ENCODE data around the gene IL15.
"Not testable (repeated sequence)": the region's sequence is repeated elsewhere in the genome, so short reads cannot be mapped to it uniquely, and the experiment has no call there.

IL15 gene

DNA sequence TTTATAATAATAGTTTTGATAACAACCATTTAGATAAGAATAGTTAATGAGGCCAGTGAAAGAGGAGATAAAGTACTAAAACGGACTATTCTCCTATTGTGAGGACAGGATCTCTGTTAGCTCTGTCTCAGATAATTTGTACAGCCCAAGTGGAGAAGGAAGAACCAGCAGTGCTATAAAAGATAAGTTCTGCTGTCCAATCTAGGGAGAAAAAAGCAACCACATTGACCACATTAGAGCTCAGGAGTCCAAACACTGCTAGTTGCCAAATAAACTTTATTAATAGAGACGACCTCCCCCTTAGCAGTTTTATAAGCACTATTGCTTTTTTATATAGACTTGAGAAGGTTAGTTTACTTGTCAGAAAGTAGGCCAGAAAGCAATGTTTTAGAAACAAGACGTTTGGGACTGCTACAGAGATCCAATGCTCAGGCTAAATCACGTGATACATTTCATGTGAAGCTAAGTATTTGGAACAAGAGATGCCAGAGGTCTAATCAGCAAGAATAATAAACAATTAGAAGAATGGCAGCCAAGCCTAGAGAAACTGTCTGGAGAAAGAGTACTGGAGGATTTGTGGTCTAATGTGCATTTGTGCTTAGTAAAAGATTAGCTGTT lies 15.9 kb downstream of the IL15 start:
- DNase-seq: no peak

DNA sequence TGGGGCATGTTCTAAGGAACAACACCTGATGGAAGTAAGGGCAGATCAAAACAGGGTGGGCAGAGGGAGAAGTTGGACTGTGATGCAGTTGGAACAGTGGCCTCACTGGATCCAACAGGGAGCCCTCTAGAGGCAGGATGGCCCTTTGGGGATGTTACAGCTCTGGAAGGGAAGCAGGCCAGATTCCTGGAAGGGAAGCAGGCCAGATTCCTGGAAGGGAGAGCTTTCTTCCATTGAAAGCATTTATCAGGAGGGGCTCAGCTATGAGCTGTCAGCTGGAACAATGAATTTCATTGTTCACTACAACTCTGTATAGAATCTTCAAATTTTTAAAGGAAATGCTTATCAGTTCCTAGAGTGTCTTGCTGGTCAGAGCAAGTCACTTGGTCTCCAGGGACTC lies 17.7 kb downstream of the IL15 start:
- peak; percentile 89 for DNase-seq

DNA sequence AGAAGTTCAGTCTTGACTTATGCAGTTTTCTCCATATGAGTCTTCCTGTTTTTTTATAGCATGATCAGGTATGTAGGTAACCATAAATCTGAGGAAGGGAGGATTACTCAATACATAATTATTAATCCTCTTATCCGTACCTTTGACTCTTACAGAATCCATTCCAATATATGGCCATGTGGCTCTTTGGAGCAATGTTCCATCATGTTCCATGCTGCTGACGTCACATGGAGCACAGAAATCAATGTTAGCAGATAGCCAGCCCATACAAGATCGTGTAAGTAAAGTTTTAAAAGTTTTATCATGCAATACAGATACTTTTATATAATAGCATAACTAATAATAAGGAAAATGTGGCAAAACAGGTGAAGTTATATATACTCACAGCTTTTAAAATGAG lies 19.6 kb downstream of the IL15 start:
- no peak for DNase-seq

DNA sequence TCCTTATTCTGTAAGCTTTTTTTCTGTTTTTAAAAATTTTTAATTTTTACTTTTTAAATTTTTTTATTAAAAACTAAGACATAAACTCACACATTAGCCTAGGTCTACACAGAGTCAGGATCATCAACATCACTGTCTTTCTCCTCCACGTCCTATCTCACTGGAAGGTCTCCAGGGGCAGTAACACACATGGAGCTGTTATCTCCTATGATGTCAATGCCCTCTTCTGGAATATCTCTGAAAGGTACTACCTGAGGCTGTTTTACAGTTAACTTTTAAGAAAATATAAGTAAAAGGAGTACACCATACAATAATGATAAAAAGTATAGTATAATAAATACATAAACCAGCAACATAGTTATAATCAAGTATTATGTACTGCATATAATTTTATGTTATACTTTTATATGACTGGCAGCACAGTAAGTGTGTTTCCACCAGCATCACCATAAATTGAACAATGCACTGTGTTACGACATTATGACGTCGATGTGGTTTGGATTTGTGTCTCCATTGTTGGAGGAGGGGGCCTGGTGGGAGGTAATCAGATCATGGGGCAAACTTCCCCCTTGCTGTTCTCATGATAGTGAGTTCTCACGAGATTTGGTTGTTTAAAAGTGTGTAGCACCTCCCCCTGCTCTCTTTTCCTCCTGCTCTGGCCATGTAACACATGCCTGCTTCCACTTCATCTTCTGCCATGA lies 21.3 kb downstream of the IL15 start:
- no peak for DNase-seq

DNA sequence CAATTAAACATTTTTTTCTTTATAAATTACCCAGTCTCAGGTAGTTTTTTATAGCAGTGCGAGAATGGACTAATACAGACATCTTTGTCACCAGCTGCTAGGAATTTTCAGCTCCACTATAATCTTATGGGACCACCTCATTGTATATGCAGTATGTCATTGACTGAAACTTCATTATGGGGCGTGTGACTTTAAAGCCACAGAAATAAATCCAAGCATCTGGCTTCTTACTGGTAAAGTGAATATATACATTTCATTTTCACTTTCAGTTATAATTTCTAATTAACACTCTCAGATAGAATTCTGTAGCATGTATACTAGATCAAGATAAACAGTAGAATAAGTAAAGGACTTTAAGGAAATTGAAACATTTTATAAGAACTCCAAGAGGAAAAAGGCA lies 21.9 kb downstream of the IL15 start:
- no peak for DNase-seq

DNA sequence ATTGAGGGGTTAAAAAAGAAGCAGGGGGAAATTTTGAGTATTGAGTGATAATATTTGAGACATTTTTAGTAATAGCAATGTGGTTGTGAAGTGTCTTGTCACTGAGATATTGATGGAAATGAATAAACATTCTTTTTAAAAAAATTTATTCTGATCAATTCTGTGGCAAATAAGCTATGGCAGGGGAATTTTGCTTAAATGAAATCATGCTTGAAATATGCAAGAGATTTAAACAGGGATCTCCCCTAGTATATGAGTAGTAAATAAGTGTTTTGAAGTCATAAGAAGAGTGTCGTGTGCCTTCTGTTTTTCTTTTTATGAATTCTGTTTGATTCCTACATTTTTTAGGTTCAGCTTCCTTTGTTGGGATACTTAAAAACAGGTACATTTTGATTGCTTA lies 23.2 kb downstream of the IL15 start:
- no peak for DNase-seq

DNA sequence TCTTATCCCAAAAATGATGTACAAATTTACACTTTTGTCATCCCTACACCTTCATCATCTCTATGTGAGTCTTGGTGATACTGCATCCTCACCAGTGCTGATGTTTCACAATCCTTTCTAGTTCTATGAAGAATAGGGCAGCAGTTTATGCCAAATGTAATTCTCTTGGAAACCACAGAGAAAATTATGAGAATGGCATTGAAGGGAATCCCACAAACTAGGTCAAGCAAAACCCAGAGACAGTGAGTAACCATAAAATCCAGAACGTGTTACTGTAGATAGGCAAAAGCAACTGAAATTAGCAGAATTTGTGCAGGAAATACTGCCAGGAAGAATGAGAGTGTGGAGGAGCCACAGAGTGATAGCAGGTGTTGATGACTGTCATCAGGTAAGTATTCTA lies 24.5 kb downstream of the IL15 start:
- DNase-seq: no peak

DNA sequence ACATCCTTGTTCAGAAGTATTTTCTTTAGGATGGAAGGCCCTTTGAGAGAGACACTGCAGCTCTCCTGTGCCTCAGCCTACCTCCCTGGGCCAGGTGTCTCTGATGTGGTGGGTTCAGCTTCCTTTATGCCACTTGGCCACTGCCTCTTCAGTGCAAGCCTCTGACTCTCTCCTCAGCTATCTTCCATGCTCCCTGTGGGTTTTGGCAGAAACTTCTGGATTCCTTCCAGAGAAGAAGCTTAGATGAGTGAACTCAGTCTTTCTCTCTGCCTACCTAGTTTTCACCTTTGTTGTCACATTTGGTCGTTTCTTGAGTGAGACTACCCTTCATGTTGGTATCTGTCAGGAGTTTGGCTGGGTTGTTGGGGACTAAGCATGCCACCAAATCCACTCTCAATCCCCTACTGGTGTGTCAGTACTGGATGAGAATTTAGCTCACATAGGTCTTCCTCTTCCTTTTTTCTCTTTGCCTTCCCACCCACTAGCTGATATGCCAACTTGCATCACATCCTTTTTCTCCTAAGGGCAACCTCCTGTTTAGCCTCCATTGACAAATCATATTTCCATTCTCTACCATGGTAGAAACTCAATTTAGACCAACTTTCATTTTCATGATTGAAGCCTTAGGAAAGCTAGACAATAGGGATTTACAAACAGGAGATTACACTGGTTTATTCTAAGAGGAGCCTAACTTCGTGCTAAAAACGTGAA lies 32.0 kb downstream of the IL15 start:
- DNase-seq: no peak

DNA sequence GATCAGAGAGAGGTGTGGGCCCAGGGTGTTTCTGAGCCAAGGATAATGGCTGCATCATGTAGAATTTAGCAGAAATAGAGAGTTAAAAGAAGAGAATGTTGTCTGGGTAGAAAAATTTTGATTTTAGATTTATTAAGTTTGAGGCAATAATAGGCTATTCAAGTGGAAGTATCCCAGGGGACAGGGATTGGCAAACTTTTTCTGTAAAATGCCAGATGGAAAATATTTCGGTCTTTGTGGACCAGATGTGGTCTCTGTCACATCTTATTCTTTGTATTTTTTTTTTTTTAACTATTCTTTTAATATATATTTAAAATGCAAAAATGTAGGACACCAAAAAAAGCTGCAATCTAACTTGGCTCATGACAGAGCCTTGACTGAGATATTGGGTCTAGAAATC lies 33.1 kb downstream of the IL15 start:
- no peak for DNase-seq

DNA sequence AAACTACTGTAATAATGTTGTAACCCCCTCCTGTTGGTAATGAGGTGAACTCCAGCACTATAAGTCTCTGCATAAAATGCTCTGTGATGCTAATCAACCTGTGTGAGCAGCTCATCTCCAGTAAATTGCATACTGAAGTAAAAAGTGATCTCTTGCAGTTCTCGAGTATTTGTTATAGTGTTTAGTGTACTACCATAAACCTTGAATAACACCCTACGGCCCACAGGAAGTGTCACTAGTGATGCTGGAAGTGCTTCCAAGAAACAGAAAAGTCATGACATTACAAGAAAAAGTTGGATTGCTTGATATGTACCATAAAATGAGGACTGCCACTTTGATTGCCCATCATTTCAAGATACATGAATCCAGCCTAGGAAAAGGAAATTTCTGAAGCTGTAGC lies 39.0 kb downstream of the IL15 start:
- no peak for DNase-seq

DNA sequence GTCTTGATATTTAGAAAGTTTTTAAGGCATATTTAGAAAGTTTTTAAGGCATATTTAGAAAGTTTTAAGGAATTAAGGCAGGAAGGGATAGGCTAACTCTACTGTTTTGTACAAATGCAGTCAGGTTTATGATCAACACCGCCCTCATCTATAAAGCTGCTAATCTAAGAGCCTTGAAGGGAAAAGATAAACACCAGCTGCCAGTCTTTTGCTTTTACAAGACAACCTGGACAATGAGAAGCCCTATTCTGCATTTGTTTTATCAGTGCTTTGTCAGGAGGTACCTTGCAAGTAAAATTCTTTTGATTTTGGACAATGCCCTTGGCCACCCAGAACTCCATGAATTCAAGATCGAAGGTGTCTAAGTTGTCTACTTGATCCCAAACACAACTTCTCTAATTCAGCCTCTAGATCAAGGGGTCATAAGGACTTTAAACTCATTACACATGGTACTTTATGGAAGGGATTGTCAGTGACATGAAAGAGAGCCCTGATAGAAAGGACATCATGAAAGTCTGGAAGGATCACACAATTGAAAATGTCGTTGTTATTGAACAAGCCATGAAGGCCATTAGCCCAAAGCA lies 39.8 kb downstream of the IL15 start:
- no peak for DNase-seq

DNA sequence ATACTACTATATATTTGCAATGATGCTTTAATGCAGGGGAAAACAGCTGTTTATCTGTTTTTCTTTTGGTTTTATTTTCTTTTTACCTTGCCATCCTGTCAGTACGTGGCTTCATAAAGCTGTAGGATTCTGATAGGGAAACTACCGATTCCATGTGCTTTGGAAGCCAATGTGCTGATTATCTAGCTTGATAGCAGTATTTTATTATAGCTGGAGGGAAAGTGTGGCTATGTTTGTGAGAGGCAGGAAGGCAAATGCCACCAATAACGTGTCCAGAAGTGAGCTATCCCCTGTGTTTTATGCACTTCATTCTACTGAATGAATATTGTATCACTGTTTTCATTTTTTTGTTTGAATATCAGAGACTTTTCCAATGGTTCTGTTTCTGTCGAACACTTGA lies 43.7 kb downstream of the IL15 start:
- DNase-seq: no peak

DNA sequence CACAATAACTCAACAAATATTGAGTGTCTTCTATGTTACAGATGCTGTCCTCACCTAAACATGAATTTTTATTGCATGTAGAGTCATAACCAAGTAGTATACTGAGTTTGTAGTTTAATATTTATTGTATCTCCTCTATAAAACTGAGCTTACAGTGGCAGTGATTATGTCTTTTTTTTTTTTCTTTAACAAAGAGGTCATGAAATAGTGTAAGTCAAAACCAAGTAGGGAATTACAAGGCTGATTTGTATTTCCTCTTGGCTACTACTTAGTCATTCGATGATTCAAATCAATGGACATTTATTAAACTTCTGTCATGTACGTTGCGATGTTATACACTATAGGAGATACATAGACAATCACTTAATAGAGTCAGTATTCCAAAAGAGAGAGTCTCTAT lies 48.4 kb downstream of the IL15 start:
- DNase-seq: no peak

DNA sequence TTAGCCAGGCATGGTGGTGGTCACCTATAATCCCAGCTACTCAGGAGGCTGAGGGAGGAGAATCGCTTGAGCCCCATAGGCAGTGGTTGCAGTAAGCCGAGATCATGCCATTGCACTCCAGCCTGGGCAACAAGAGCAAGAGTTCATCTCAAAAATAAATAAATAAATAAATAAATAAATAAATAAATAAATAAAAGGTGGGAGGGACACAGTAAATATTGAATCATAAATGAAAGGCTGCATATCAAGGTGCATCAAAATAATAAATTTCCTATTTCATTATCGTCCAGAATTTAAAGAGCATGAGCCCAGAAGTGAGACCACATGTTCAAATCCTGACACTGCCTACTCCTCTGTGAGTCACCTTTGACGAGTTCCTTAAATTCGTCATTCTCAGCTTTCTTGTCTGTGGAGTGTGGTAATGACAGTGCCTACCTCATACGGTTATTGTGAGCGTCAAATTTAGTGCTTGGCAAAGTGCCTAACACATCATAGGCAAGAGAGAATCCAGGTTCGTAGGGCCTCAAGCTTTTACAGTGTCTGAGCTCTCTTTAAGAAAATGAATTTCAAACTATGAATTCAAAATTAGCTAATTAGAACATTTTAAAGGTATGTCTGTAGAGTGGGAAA lies 49.9 kb downstream of the IL15 start:
- no peak for DNase-seq

DNA sequence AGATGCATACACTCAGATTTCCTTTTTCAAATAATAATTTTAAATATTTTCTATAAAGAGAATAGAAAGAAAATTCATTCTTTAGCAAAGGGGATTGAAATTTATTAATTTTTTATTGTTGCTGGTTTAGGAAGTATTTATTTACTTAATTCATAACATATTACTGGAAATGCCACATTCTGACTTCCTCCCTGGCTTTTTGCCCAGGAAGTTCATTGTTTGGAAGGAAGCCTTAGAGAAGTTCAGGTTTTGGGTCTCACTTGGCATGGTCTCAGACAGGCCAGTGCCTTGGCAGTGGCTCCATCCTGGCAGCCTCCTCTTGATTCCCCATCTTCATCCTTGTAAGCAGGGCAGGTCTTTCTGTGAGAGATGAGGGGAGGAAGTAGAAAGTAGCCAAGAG lies 50.5 kb downstream of the IL15 start:
- DNase-seq: no peak

DNA sequence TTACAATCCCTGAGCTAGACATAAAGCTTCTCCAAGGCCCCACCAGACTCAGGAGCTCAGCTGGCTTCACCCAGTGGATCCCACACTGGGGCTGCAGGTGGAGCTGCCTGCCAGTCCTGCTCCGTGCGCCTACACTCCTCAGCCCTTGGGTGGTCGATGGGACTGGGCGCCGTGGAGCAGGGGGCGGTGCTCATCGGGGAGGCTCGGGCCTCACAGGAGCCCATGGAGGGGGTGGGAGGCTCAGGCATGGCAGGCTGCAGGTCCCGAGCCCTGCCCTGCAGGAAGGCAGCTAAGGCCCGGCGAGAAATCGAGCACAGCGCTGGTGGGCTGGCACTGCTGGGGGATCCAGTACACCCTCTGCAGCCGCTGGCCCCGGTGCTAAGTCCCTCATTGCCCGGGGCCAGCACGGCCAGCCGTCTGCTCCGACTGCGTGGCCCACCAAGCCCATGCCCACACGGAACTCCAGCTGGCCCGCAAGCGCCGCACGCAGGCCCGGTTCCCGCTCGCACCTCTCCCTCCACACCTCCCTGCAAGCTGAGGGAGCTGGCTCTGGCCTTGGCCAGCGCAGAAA lies 53.4 kb downstream of the IL15 start:
- not testable (repeated sequence) for DNase-seq

DNA sequence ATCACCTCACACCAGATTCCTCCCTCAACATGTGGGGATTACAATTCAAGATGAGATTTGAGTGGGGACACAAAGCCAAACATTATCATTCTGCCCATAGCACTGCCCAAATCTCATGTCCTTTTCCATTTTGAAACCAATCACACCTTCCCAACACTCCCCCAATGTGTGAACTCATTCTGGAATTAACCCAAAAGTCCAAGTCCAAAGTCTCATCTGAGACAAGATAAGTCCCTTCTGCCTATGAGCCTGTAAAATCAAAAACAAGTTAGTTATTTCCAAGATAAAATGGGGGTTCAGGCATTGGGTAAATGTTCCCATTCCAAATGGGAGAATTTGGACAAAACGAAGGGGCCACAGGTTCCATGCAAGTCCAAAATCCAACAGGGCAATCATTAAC lies 54.9 kb downstream of the IL15 start:
- DNase-seq: not testable (repeated sequence)

DNA sequence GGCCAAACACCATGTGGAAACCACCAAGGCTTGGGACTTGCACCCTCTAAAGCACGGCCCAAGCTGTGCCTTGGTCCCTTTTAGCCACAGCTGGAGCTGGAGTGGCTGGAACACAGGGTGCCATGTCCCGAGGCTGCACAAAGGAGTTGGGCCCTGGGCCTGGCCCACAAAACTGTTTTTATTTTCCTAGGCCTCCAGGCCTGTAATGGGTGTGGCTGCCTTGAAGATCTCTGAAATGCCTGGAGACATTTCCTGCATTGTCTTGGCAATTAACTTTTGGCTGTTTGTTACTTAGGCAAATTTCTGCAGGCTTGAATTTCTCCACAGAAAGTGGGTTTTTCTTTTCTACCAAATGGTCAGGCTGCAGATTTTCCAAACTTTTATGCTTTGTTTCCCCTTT lies 55.7 kb downstream of the IL15 start:
- DNase-seq: no peak

DNA sequence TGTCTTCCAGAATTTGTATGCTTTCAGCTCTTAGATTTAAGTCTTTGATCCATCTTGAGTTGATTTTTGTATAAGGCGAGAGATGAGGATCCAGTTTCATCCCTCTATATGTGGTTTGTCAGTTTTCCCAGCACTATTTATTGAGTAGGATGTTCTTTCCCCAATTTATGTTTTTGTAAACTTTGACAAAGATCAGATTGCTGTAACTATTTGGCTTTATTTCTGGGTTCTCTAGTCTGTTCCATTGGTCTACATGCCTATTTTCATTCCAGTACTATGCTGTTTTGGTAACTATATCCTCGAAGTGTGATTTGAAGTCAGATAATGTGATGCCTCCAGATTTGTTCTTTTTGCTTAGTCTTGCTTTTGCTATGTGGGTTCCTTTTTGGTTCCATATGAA lies 60.7 kb downstream of the IL15 start:
- no peak for DNase-seq

DNA sequence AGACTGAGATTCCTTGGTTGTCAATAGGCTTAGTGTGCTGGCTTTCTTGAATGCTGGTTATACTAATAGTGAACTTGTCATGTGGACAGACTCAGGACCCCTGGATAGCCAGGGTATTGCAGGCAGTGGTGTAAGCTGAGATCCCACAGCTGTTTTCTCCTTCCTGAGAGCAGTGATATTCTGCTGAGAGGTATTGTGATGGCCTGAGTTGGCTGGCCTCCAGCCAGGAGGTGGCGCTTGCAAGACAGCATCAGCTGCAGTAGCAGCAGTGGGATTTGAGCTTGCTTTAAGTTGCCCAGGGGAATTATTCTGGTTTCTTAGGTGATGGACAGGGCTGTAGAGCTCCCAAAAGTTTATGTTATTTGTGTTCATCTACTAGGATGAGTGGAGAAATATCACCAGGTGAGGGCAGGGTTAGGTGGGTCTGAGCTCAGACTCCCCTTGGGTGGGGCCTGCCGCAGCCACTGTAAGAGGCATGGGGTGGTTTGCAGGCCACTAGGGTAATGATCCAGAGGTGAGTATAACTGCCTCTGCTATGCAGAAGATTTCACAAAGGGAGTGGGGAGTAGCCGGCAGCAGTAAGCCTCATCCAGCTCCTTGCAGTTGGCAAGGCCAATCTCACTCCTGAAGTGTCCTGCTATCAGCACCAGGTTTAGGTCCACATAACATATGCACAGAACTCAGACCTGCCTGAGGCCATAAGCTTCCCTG lies 66.2 kb downstream of the IL15 start:
- no peak for DNase-seq

DNA sequence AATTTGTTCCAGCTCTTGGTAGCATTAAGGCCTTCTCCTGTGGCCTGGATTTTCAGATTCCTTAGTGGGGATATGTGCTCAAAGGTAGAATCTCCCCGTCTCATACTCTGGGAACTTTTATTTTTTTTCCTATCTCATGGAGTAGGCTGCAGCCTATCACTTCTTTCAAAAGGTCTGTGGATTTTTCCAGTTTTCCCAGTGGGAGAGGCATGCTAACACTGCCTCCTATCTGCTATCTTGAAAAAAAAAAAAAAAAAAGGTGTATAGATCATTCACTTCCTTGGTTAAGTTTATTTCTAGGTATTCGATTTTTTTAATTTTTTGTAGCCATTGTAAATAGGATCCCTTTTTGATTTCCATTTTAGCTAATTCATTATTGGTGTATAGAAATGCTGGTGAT lies 67.1 kb downstream of the IL15 start:
- DNase-seq: no peak

DNA sequence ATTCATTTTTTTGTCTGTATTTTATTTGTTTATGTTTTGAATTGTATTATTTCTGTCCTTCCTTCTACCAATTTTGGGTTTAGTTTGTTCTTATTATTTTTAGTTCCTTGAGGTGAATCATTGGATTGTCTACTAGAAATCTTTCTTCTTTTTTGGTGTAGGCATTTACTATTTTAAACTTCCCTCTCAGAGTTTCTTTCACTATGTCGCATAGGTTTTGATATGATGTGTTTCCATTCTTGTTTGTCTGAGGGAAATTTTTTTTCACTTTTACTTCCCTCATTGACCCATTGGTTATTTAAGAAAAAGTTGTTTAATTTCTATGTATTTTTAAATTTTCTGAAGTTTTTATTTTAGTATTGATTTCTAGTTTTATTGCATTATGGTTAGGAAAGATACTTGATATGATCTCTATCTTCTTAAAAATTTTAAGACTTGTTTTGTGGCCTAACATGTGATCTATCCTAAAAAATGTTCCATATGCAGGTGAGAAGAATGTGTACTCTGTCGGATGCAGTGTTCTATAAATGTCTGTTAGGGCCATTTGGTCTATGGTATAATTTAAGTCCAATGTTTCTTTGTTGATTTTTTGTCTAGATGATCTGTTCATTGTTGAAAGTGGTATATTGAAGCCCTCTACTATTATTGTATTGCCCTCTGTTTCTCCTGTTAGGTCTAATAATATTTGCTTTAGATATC lies 68.8 kb downstream of the IL15 start:
- DNase-seq: no peak

All from islet precursor cell (in vitro differentiated cells).